GM12878 (cell line): Measurements from ENCODE around the gene TOM1L2.

Experiments used
- CBX3 ChIP-seq: fragments of 200-600 bp; sonication (generic); IDR thresholded peaks from 2 replicates; pipeline ENCODE4 v1.6.1; 2016; ENCODE audit warnings: low read depth, borderline replicate concordance
- GABPA ChIP-seq: IDR thresholded peaks from 2 replicates; pipeline ENCODE4 v1.6.1; 2014; ENCODE audit warnings: antibody characterized with exemption, low read depth, mild to moderate bottlenecking, inconsistent platforms
- POLR2AphosphoS5 ChIP-seq: IDR thresholded peaks from 2 replicates; pipeline ENCODE4 v1.6.1; 2011; ENCODE audit warnings: mild to moderate bottlenecking, low read length, inconsistent platforms
- SP1 ChIP-seq: IDR thresholded peaks from one replicate; pipeline ENCODE4 v1.6.1; 2011; ENCODE audit warnings: low read depth, low read length
- TF ChIP-seq, protein P1 (sequence below), 3 experiments: IDR thresholded peaks in 2 of 3; conservative IDR thresholded peaks in 1 of 3; 2 replicates each; pipeline ENCODE4 v1.5.1; 2011; ENCODE audit warnings: low read depth in 3 of 3, low read length in 3 of 3, mild to moderate bottlenecking in 3 of 3, control low read depth in 2 of 3, moderate library complexity in 2 of 3, inconsistent platforms in 1 of 3, mixed read lengths in 1 of 3; ENCODE audit not compliant: control insufficient read depth in 2 of 3, insufficient read depth in 1 of 3; ENCODE audit errors: extremely low read depth in 1 of 3
- TF ChIP-seq, protein P2 (sequence below): IDR thresholded peaks from 2 replicates; pipeline ENCODE4 v1.6.1; 2012; ENCODE audit warnings: low read depth, low read length, improper control_type of control experiment
- TF ChIP-seq, protein P3 (sequence below): IDR thresholded peaks from 2 replicates; pipeline ENCODE4 v1.6.1; 2012; ENCODE audit warnings: low read length, inconsistent platforms

DNA sequence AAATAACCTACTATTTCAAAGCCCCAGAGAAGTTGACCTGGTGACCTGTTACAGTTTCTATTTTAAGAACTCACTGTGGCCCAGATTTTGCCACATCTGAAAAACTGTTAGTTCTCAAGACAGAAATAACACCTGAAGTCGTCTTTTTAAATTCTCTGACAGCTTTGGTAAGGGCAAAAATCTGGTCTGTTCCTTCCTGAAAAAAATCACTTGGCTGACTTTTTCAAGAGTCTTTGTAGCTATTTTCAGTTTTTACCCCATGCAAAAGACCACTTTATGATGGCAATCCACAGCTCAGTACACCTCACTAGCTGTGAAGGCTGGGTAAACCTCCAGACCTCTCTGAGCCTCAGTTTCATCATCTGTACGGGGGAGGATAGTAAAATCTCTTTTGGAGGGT is 74.8 kb downstream of the TOM1L2 start:
- TF ChIP-seq, protein P1, sequence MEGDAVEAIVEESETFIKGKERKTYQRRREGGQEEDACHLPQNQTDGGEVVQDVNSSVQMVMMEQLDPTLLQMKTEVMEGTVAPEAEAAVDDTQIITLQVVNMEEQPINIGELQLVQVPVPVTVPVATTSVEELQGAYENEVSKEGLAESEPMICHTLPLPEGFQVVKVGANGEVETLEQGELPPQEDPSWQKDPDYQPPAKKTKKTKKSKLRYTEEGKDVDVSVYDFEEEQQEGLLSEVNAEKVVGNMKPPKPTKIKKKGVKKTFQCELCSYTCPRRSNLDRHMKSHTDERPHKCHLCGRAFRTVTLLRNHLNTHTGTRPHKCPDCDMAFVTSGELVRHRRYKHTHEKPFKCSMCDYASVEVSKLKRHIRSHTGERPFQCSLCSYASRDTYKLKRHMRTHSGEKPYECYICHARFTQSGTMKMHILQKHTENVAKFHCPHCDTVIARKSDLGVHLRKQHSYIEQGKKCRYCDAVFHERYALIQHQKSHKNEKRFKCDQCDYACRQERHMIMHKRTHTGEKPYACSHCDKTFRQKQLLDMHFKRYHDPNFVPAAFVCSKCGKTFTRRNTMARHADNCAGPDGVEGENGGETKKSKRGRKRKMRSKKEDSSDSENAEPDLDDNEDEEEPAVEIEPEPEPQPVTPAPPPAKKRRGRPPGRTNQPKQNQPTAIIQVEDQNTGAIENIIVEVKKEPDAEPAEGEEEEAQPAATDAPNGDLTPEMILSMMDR (IDR thresholded peaks at IDR 0.05 in 2 of 3, conservative IDR thresholded peaks at IDR 0.05 in 1 of 3; ENCODE audit: control insufficient read depth in 2 of 3, extremely low read depth in 1 of 3, insufficient read depth in 1 of 3, low read depth in 3 of 3, low read length in 3 of 3), result no peak
- no peak for TF ChIP-seq GABPA
- no peak for TF ChIP-seq POLR2AphosphoS5
- TF ChIP-seq, protein P2, sequence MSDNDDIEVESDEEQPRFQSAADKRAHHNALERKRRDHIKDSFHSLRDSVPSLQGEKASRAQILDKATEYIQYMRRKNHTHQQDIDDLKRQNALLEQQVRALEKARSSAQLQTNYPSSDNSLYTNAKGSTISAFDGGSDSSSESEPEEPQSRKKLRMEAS, result no peak
- TF ChIP-seq CBX3, result no peak
- TF ChIP-seq, protein P3, sequence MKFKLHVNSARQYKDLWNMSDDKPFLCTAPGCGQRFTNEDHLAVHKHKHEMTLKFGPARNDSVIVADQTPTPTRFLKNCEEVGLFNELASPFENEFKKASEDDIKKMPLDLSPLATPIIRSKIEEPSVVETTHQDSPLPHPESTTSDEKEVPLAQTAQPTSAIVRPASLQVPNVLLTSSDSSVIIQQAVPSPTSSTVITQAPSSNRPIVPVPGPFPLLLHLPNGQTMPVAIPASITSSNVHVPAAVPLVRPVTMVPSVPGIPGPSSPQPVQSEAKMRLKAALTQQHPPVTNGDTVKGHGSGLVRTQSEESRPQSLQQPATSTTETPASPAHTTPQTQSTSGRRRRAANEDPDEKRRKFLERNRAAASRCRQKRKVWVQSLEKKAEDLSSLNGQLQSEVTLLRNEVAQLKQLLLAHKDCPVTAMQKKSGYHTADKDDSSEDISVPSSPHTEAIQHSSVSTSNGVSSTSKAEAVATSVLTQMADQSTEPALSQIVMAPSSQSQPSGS, result peak; percentile 65; the same call in 1 of the 2 replicates
- no peak for TF ChIP-seq SP1
